Duodenal mucosa (tissue), 2 donors: ENCODE data around the gene PDE11A.
A peak's percentile ranks its signal among the peaks of the same experiment; 100 is the strongest.

Experiments
- H3K27ac ChIP-seq: one replicate; pipeline ENCODE4 v1.7.0; 2013; ENCODE audit warnings: low read depth, low read length
- H3K27me3 ChIP-seq, 2 donors: one replicate each; pipeline ENCODE4 v1.7.0; 2013; ENCODE audit warnings: low read length in 2 of 2, control low read depth in 1 of 2; ENCODE audit not compliant: insufficient read depth in 2 of 2, control insufficient read depth in 1 of 2
- H3K36me3 ChIP-seq, 2 donors: one replicate each; pipeline ENCODE4 v1.7.0; 2013; ENCODE audit warnings: low read length in 2 of 2, control low read depth in 1 of 2; ENCODE audit not compliant: insufficient read depth in 2 of 2, control insufficient read depth in 1 of 2
- H3K4me1 ChIP-seq, 2 donors: one replicate each; pipeline ENCODE4 v1.7.0; 2013; ENCODE audit warnings: low read length in 2 of 2, control low read depth in 1 of 2; ENCODE audit not compliant: insufficient read depth in 2 of 2, control insufficient read depth in 1 of 2
- H3K4me3 ChIP-seq, 2 donors: one replicate each; pipeline ENCODE4 v1.7.0; 2013; ENCODE audit warnings: low read length in 2 of 2, low read depth in 1 of 2
- H3K9ac ChIP-seq, 2 donors: one replicate each; pipeline ENCODE4 v1.7.0; 2013; ENCODE audit warnings: low read length in 2 of 2, low read depth in 1 of 2
- H3K9me3 ChIP-seq, 2 donors: one replicate each; pipeline ENCODE4 v1.7.0; 2013; ENCODE audit warnings: low read length in 2 of 2, control low read depth in 1 of 2; ENCODE audit not compliant: control insufficient read depth in 1 of 2

Gene PDE11A

DNA sequence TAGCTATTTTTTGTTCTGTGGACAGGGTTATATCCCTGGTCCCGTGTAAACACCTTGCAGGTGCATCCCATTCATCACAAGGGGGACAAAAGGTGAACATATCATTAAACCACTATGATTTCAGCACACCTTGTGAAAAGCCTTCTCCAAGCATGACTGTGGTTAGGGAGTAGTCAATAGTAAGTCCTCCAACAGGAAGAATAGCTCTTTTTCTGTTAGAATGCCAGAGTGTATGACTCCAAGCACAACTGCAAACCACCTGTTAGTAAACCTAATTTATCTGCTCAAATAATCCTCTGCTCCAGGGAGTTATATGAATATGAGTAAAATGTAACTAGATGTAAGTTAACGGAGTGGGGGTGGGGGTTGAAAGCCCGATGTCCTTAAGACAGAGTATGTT, 439.5 kb downstream of the PDE11A start:
- no peak overlapping the region for H3K9ac ChIP-seq
- H3K36me3 ChIP-seq: no peaks in the 10 kb centered on the region
- no peak overlapping the region for H3K4me3 ChIP-seq
- no peaks in the 10 kb centered on the region for H3K9me3 ChIP-seq
- no peaks in the 10 kb centered on the region for H3K4me1 ChIP-seq
- H3K27me3 ChIP-seq: no peaks in the 10 kb centered on the region
- no peak overlapping the region for H3K27ac ChIP-seq

DNA sequence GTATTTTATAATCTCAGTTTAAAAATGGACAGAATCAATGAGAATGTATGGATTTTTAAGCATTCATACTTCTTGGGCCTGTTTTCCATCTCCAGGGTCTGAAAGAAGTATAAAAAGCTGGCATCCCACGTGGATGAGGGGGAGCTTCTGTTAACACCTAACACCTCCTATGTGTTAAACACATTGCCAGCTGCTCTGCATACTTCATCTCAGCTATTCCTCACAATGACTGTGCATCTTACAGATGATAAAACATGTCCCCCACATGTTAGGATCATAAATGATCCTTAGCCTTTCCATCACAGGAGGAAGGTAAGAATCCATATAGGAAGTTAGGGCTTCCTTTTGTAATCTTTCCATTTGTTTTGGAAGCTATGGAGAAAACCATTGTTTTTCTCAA, 440.9 kb downstream of the PDE11A start:
- H3K27ac ChIP-seq: no peak overlapping the region
- H3K4me1 ChIP-seq: no peaks in the 10 kb centered on the region
- no peaks in the 10 kb centered on the region for H3K9me3 ChIP-seq
- no peaks in the 10 kb centered on the region for H3K27me3 ChIP-seq
- H3K4me3 ChIP-seq: no peak overlapping the region
- H3K36me3 ChIP-seq: no peaks in the 10 kb centered on the region
- H3K9ac ChIP-seq: no peak overlapping the region

DNA sequence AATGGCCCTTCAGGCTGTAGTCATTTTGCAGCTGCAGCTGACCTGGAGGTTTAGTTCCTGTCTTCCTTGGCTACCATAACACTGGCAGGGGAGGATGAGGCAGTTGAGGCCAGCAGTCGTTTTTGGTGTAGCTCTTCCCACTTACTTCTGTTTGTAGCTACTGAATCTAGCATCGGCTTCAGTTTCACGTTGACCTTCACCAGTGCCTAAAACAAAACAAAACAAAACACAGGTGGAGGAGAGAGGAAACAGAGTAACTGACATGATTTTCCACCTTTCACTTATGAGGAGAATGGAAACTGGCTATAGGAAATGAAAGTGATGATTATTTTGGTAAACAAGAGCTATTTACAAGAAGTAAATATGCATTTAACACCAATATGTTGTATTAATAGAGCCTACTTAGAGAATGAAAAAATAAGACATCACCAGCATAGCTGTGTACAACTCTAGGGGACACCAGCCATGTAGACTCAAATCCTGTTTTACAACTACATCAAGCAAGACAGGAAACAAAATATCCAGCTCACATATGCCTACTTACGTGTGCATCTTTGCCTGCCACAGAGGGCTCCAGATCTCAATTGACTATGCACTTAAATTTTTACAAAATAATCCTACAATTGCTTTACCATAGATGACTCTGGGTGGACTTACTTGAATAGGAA, 443.1 kb downstream of the PDE11A start:
- Histone ChIP-seq H3K4me3 (no peak overlapping the region), H3K36me3 (no peaks in the 10 kb centered on the region)

DNA sequence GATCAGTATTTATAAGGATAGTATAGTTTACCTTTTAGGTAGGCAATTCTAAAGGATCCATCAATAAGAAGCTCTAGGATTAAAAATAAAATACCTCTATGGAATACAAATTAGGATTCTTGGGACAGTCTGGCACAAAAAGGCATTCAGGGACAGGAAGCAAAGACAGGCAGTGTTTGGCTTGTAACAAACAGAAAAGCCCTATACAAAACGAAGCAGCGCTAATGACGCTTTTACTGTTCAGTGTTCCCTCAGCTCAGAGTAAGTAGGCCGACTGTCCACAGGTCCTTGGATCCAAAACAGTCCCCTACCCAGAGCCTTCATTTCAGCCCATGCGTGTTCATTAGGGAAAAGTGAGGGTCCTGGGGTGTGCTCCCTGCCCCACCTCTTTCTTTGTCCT, 443.7 kb downstream of the PDE11A start:
- Histone ChIP-seq H3K4me3 (no peak overlapping the region), H3K27me3 (no peaks in the 10 kb centered on the region), H3K27ac (no peak overlapping the region), H3K4me1 (no peaks in the 10 kb centered on the region), H3K9ac (no peak overlapping the region), H3K9me3 (no peaks in the 10 kb centered on the region), H3K36me3 (no peaks in the 10 kb centered on the region)

More for the DNA sequence above, 443.1 kb downstream of the PDE11A start:
- Histone ChIP-seq H3K27me3 (no peaks in the 10 kb centered on the region), H3K27ac (no peak overlapping the region), H3K9ac (no peak overlapping the region), H3K4me1 (no peaks in the 10 kb centered on the region), H3K9me3 (no peaks in the 10 kb centered on the region)

- Histone ChIP-seq H3K27ac (no peak overlapping the region), H3K4me1 (no peaks in the 10 kb centered on the region), H3K27me3 (no peaks in the 10 kb centered on the region), H3K9ac (no peak overlapping the region), H3K9me3 (no peaks in the 10 kb centered on the region), H3K4me3 (peak overlapping the region in 1 of 2 donors; percentile 16), H3K36me3 (no peaks in the 10 kb centered on the region)
These were observed 446.6 kb downstream of the PDE11A start for GRCh38 chr2:177625744-177626650.

GRCh38 chr2:177622521-177622920, 450.1 kb downstream of the PDE11A start:
- Histone ChIP-seq H3K9ac (no peak overlapping the region), H3K27me3 (no peaks in the 10 kb centered on the region), H3K27ac (no peak overlapping the region), H3K4me1 (peaks cover 4 to 7% of the 10 kb centered on the region in 2 donors), H3K9me3 (no peaks in the 10 kb centered on the region), H3K4me3 (no peak overlapping the region), H3K36me3 (no peaks in the 10 kb centered on the region)

DNA sequence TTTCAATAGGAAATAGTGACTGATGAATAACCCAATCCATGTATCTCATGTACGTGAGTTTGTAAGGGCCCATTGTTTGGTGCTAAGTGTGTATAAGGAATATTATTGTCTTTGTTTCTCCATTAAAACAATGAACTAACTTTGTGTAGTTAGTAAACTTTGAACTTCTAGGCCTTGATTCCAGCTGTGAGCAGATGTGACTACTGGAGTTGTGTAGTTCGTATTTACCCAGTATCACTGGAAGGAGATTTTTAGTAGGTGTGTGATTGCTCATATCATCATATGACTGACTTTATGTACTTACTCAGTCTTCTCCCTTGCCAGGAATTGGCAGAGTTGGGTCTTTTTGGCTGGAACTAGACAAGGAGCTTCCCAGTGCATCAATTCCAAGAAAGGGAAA, 452.6 kb downstream of the PDE11A start:
- Histone ChIP-seq H3K27ac (no peak overlapping the region), H3K27me3 (no peaks in the 10 kb centered on the region), H3K9ac (no peak overlapping the region), H3K4me3 (no peak overlapping the region), H3K4me1 (peaks cover 4 to 7% of the 10 kb centered on the region in 2 donors), H3K36me3 (no peaks in the 10 kb centered on the region), H3K9me3 (no peaks in the 10 kb centered on the region)

DNA sequence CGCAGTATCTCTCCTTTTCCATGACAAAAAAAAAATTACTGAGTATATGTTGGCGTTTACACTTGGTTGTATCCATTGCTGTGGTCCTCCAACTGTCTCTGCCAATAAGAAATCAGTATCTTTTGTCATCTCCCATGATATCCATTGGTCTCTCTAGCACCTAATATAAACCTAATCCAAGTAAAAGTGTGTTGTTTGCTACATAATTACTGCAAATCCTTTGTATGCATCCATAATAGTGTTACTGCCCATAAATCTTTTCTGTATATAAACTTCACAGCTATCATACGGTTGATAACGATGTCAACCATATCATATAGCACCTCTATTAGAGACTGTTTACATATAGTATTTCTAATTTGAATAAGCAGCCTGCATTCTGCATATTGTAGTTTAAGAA, 453.1 kb downstream of the PDE11A start:
- no peaks in the 10 kb centered on the region for H3K27me3 ChIP-seq
- H3K9ac ChIP-seq: no peak overlapping the region
- no peak overlapping the region for H3K27ac ChIP-seq
- H3K36me3 ChIP-seq: no peaks in the 10 kb centered on the region
- H3K4me1 ChIP-seq: peaks cover 4 to 7% of the 10 kb centered on the region in 2 donors
- H3K4me3 ChIP-seq: peak overlapping the region; percentile 94 to 98
- no peaks in the 10 kb centered on the region for H3K9me3 ChIP-seq

- H3K4me1 ChIP-seq: peaks cover 4 to 7% of the 10 kb centered on the region in 2 donors
- H3K9me3 ChIP-seq: no peaks in the 10 kb centered on the region
- no peaks in the 10 kb centered on the region for H3K27me3 ChIP-seq
- peak overlapping the region; percentile 87 to 96 for H3K9ac ChIP-seq
- H3K27ac ChIP-seq: peak overlapping the region; percentile 96
- H3K4me3 ChIP-seq: peak overlapping the region; percentile 94 to 98
- no peaks in the 10 kb centered on the region for H3K36me3 ChIP-seq
These were observed 454.0 kb downstream of the PDE11A start for GRCh38 chr2:177618255-177619253.
